GM12874 (cell line): ENCODE data around the gene CDK1.

Experiments used
- TF ChIP-seq, protein P1 (sequence below): IDR thresholded peaks from 2 replicates; pipeline ENCODE4 v1.5.1; 2011; ENCODE audit warnings: low read depth, mild to moderate bottlenecking, control low read depth, low read length, moderate library complexity; ENCODE audit not compliant: insufficient read depth

CDK1 gene

DNA sequence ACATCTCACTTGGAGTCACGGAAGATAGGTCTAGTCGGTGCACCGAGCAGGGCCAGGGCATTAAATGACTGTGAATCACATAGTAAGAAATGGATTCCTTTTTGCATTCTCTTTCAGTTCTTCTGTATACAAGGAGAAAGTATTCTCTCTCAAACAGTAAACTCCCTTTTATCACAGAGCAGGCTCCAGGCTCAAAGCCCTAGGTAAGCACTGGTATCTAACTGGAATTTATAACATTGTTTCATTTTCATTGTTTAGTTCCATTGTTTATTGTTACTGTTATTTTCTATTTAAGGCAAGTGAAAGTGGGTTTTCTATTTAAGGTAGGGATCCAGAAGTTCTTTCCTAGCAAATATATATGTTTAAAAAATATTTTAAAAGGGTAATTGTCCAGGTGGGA is 44.1 kb upstream of the CDK1 start:
- TF ChIP-seq, protein P1, sequence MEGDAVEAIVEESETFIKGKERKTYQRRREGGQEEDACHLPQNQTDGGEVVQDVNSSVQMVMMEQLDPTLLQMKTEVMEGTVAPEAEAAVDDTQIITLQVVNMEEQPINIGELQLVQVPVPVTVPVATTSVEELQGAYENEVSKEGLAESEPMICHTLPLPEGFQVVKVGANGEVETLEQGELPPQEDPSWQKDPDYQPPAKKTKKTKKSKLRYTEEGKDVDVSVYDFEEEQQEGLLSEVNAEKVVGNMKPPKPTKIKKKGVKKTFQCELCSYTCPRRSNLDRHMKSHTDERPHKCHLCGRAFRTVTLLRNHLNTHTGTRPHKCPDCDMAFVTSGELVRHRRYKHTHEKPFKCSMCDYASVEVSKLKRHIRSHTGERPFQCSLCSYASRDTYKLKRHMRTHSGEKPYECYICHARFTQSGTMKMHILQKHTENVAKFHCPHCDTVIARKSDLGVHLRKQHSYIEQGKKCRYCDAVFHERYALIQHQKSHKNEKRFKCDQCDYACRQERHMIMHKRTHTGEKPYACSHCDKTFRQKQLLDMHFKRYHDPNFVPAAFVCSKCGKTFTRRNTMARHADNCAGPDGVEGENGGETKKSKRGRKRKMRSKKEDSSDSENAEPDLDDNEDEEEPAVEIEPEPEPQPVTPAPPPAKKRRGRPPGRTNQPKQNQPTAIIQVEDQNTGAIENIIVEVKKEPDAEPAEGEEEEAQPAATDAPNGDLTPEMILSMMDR, result no peak

DNA sequence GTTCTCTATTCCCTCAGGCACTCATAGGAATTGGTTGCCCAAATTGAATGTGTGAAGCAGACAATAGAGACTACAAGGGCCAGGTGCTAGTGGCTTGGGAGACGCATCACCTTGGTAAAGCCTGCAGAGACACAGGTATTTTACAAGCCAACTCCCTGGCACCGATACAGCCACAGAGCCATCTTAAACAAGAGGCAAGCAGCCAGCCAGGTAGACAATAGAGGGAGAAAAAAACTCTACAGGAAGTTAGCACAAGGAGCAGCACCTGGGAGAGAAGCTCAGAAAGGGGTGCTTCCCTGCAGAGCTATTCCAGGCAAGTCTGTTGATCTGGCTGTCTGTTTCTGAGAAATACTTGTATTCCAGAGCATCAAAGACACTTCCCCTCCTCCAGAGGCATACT is 43.0 kb upstream of the CDK1 start:
- TF ChIP-seq, protein P1, result no peak

DNA sequence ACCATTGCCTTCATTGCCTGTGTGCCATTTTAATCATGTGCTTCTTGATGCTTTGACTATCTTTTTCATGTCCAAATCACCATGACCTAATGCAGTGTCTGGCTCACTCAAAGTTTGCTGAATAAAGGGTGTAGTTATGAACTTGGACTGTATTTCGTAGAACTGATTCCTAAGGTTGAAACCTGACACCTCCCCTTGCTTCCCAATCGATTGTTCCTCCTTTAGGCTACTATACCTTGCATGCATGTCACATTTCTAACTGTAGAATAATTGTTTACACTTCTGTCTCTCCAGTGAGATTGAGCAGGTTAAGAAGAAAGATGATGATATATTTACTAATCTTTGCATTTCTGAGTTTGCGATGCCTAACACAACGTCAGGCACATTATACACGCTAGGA is 41.0 kb upstream of the CDK1 start:
- TF ChIP-seq, protein P1, result no peak

DNA sequence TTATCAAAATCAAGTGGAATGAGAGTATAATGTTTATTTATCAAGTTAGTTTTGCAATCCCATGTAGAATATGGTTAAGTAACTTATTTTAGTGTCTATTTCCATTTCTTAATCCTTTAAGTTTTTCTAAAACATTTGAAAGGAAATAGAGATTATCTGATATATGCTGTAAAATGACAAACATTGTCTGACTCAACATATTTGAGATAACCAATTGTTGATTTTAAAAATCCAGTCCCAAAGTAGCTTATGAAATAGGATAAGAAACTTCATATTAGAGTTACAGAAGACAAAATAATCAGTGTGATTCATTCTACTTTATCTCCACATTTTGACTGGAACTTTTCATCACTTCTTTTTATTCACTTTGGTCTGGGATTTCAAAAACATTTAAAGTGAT is 38.7 kb upstream of the CDK1 start:
- TF ChIP-seq, protein P1, result no peak

DNA sequence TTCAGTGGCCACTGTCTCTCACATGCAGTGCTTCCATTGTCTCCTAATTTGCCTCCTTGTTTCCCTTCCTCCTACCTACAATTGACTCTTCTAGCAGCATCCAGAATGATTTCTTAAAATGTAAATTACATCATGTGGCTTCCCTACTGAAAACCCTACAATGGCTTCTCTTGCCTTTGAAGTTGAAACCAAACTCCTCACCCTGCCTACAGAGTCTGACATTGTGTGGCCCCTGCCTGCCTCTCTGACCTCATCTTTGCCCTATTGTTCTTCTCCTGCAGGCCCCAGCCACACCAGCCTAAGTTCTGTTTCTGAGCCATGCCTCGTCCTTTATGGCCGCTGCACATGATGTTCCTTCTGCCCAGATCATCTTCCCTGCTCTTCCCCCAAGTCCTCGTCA is 35.8 kb upstream of the CDK1 start:
- TF ChIP-seq, protein P1, result no peak

DNA sequence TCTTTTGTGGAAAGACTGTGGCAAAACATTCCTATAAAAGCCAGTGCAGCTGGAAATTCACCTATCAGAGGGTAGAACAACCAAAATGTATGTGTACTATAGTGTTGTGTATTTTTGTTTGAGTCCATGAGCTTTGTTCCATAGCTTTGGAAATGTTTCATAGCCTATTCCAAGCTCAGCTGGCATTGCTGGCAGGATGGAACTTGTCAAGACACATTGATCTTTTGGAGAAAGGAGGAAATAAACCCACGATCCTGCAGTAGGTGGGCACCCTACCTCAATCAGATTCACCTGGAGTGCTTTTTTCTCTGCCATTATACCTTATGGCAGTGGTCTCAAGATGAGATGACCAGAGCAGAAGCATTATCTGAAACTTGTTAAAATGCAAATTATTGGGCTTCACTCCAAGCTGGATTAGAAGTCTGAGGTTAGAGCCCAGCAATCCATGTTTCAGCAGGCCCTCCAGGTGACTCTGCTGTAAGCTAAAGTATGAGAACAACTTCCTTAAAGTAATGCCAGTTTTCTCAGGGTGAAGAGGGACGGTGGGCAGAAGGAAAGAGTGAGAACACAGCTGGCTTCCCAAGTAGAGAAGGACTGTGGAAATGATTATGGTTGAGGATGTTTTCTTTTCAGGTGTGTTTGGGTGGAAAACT is 30.3 kb upstream of the CDK1 start:
- TF ChIP-seq, protein P1, result no peak

DNA sequence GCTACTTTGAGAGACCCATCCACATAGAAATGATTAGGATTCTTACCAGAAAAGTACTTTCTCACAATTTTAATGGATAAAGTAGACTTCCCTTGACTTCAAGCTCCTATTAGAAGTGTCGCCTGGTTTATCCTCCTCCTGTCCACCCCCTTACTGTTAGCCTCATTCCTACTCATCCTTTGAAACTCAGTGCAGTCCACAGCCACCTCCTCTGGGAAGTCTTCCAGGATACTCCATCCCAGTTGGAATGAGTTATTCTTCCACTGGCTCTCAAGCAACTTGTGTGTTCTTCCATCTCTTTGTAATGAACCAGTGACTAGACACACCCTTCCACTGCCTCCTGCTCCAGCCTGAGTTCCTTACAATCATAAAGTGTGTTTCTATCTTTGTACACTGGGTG is 25.1 kb upstream of the CDK1 start:
- TF ChIP-seq, protein P1, result no peak
